Endothelial cell of umbilical vein (primary cell): ENCODE results near the gene MAP1LC3B. TPM values are rescaled to one million over a fixed set of nuclear protein-coding genes. Genes with fewer than 3 reads are reported as not detected.

Source experiments
- BruUV-seq: library from RNA; stranded (reverse); fragments of 400-500 nt; replicated peaks from 2 replicates; lab custom pipeline; 2021; lab: Mats Ljungman, UMichigan
- CTCF ChIA-PET: fragments of 300-600, 350-600 bp; sonication (Branson Sonifier 250); formaldehyde crosslinking; loops from one replicate; lab custom pipeline; 2021; ENCODE audit warnings: antibody characterized with exemption, inconsistent platforms; lab: Charles Lee
- POLR2A ChIA-PET: fragments of 300-600, 350-600 bp; sonication (Branson Sonifier 250); formaldehyde crosslinking; loops from one replicate; lab custom pipeline; 2021; ENCODE audit warnings: antibody characterized with exemption, inconsistent platforms; lab: Charles Lee
- DNase-seq: peaks from one replicate; pipeline ENCODE4 v3.0.0-alpha.2; 2011; ENCODE audit warnings: low read depth, low spot score
- FAIRE-seq: peaks from 2 replicates; lab custom pipeline; 2011; peaks lifted over from hg19 to GRCh38; lab: Jason Lieb, UNC
- H2AFZ ChIP-seq: 2 replicates; pipeline ENCODE4 v1.6.0; 2012; ENCODE audit warnings: low read depth, low read length, control low read depth, inconsistent platforms
- H3K27ac ChIP-seq: 2 replicates; pipeline ENCODE4 v1.5.1; 2011; ENCODE audit warnings: low read depth, mild to moderate bottlenecking, control low read depth, low read length, moderate library complexity; ENCODE audit not compliant: insufficient read depth
- H3K27me3 ChIP-seq, 2 experiments: 2 replicates each; pipeline versions ENCODE4 v1.6.0 to v1.6.1; 2011; ENCODE audit warnings: low read length in 2 of 2, mixed read lengths in 1 of 2; ENCODE audit not compliant: control insufficient read depth in 2 of 2, insufficient read depth in 2 of 2
- H3K36me3 ChIP-seq, 2 experiments: 2 replicates in 1 of 2; 3 replicates in 1 of 2; pipeline ENCODE4 v1.5.1; 2011; ENCODE audit warnings: low read length in 2 of 2, mild to moderate bottlenecking in 1 of 2, moderate library complexity in 1 of 2; ENCODE audit not compliant: control insufficient read depth in 2 of 2, insufficient read depth in 2 of 2; ENCODE audit errors: extremely low read depth in 1 of 2
- H3K4me1 ChIP-seq: 3 replicates; pipeline ENCODE4 v1.5.1; 2011; ENCODE audit warnings: mild to moderate bottlenecking, low read length; ENCODE audit not compliant: control insufficient read depth, insufficient read depth; ENCODE audit errors: extremely low read depth
- H3K4me2 ChIP-seq: 2 replicates; pipeline ENCODE4 v1.6.1; 2011; ENCODE audit warnings: low read length, control low read depth, mixed read lengths; ENCODE audit not compliant: insufficient read depth
- H3K4me3 ChIP-seq, 3 experiments: fragments of 200-600 bp in 1 of 3; sonication (generic), shearing (Covaris generic) in 1 of 3; replicated peaks in 1 of 3; 2 replicates each; pipeline ENCODE4 v1.5.1; 2011 to 2016; ENCODE audit warnings: control low read depth in 3 of 3, low read length in 3 of 3, mild to moderate bottlenecking in 2 of 3, inconsistent platforms in 1 of 3, low read depth in 1 of 3, moderate library complexity in 1 of 3; ENCODE audit not compliant: insufficient read depth in 1 of 3
- H3K79me2 ChIP-seq: 2 replicates; pipeline ENCODE4 v1.6.0; 2012; ENCODE audit warnings: low read length, inconsistent platforms; ENCODE audit not compliant: control insufficient read depth, insufficient read depth
- H3K9ac ChIP-seq: replicated peaks from 2 replicates; pipeline ENCODE3; 2011; ENCODE audit warnings: low read length, control low read depth; ENCODE audit not compliant: insufficient read depth; ENCODE audit errors: extremely low read depth
- H3K9me1 ChIP-seq: replicated peaks from 3 replicates; pipeline ENCODE4 v1.6.0; 2011; ENCODE audit warnings: mild to moderate bottlenecking, low read length; ENCODE audit not compliant: control insufficient read depth, insufficient read depth; ENCODE audit errors: extremely low read depth
- H3K9me3 ChIP-seq: replicated peaks from 2 replicates; pipeline ENCODE4 v1.5.1; 2012; ENCODE audit warnings: low read length, inconsistent platforms; ENCODE audit not compliant: control insufficient read depth, insufficient read depth
- H4K20me1 ChIP-seq: replicated peaks from 2 replicates; pipeline ENCODE3; 2011; ENCODE audit warnings: mild to moderate bottlenecking, low read length; ENCODE audit not compliant: control insufficient read depth, insufficient read depth; ENCODE audit errors: extremely low read depth
- CTCF ChIP-seq, 2 donors: IDR thresholded peaks; 1 replicate in 1 of 2; 2 replicates in 1 of 2; pipeline ENCODE4 v1.5.1; 2011; ENCODE audit warnings: low read length in 2 of 2, mild to moderate bottlenecking in 2 of 2, moderate library complexity in 2 of 2, control low read depth in 1 of 2, inconsistent platforms in 1 of 2, low read depth in 1 of 2; ENCODE audit not compliant: insufficient read depth in 1 of 2; ENCODE audit errors: extremely low read depth in 1 of 2
- EZH2 ChIP-seq: IDR thresholded peaks from 2 replicates; pipeline ENCODE4 v1.6.1; 2012; ENCODE audit warnings: borderline replicate concordance, low read depth, mild to moderate bottlenecking, moderate library complexity, low read length, inconsistent platforms; ENCODE audit not compliant: severe bottlenecking
- FOS ChIP-seq: IDR thresholded peaks from 2 replicates; pipeline ENCODE4 v1.6.1; 2011; ENCODE audit warnings: mild to moderate bottlenecking, low read length, moderate library complexity, borderline replicate concordance; ENCODE audit not compliant: insufficient read depth
- GATA2 ChIP-seq: IDR thresholded peaks from 2 replicates; pipeline ENCODE4 v1.7.0; 2011; ENCODE audit warnings: low read depth, mild to moderate bottlenecking, moderate library complexity, mixed read lengths, low read length; ENCODE audit not compliant: insufficient read length, insufficient read depth
- MAX ChIP-seq: IDR thresholded peaks from 2 replicates; pipeline ENCODE4 v1.6.1; 2011; ENCODE audit not compliant: insufficient read depth, insufficient read length
- MYC ChIP-seq: IDR thresholded peaks from one replicate; pipeline ENCODE4 v1.6.1; 2011; ENCODE audit warnings: mild to moderate bottlenecking, low read depth, low read length
- POLR2A ChIP-seq: IDR thresholded peaks from 2 replicates; pipeline ENCODE4 v1.6.1; 2012; ENCODE audit warnings: low read depth, mild to moderate bottlenecking, control low read depth, low read length
- dilution Hi-C: fragments of 300-500 bp; cut with MboI; formaldehyde crosslinking; loops from one replicate; pipeline ENCODE4 v1.15.0; 2019; ENCODE audit warnings: low sequenced_read_pairs; ENCODE audit not compliant: extremely low pct_ligation_motif_present
- intact Hi-C: fragments of 100-400 bp; cut with micrococcal nuclease; formaldehyde crosslinking; loops from one replicate; pipeline ENCODE4 v1.10.0; 2022
- polyA plus RNA-seq, 4 experiments: library from polyadenylated mRNA; depleted of rRNA in 3 of 4; stranded (reverse) in 3 of 4; unstranded in 1 of 4; fragments of >200 nt; gene quantifications; 2 replicates each; pipeline versions ENCODE4 v1.2.1 to v1.2.3, GENCODE V29; 2011 to 2012; ENCODE audit warnings: missing spikeins in 1 of 4
- total RNA-seq: library from RNA; stranded (reverse); gene quantifications from 2 replicates; pipeline ENCODE4 v1.2.3, GENCODE V29; 2021

Gene MAP1LC3B
- total and polyA plus RNA-seq, 2 donors (not counting 3 experiments of a cell fraction or from before 2014, with no cell fraction given) = 40.7 to 99.9 TPM

DNA sequence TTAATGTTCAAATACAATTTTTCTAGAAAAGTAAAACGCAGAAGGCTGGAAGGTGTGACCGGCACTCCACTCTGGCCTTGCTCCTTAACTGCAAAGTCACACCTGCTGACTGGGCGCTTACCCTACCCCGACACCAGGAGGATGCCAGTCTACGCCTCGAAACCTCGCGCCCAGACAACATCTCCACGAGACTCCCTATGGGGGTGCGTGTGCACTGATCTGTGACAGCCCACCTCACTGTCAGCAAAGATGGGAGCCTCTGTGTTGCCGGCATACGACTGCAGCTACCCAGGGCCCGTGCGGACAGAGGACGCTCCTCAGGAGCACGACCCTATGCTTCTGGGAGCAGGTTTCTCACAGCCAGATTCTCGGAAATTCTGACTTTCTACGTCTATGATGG, 26.1 kb downstream of the MAP1LC3B start:
- POLR2A ChIA-PET = no interaction called here
- H3K27ac ChIP-seq = no peak overlapping the region
- H3K79me2 ChIP-seq = no peaks in the 10 kb centered on the region
- H4K20me1 ChIP-seq = no peaks in the 10 kb centered on the region
- dilution Hi-C loops (no loop called here), intact Hi-C loops (loop anchor here (5.0 kb wide), 1 partner anchor 39 kb away; no protein-coding TSS in a partner anchor)
- no peak for TF ChIP-seq CTCF (IDR thresholded peaks at IDR 0.05; ENCODE audit: extremely low read depth in 1 of 2, insufficient read depth in 1 of 2, low read depth in 1 of 2, low read length in 2 of 2)
- no peak for TF ChIP-seq MAX
- no peak for TF ChIP-seq EZH2
- TF ChIP-seq GATA2 = no peak
- peaks cover 6 to 37% of the 10 kb centered on the region in 2 experiments for H3K36me3 ChIP-seq
- no peaks in the 10 kb centered on the region for H3K27me3 ChIP-seq
- H3K4me3 ChIP-seq = no peak overlapping the region
- no peaks in the 10 kb centered on the region for H3K9me1 ChIP-seq
- no peak overlapping the region for H3K9ac ChIP-seq
- no TSS peak for BruUV-seq
- DNase-seq (no peak), FAIRE-seq (no peak)
- H3K4me1 ChIP-seq = no peaks in the 10 kb centered on the region
- H2AFZ ChIP-seq = no peak overlapping the region
- no peaks in the 10 kb centered on the region for H3K9me3 ChIP-seq
- CTCF ChIA-PET = interaction anchor here (2.1 to 2.8 kb wide), 3 partner anchors 154 to 351 kb away, joined by 14 to 54 read pairs (median 47); no protein-coding TSS in a partner anchor
- H3K4me2 ChIP-seq = no peak overlapping the region

- peaks cover 6 to 40% of the 10 kb centered on the region in 2 experiments for H3K36me3 ChIP-seq
- no peak for TF ChIP-seq FOS
- TF ChIP-seq MAX = no peak
- no peak for TF ChIP-seq MYC
- TF ChIP-seq POLR2A = no peak
- H3K9me1 ChIP-seq = no peaks in the 10 kb centered on the region
- dilution Hi-C loops (no loop called here), intact Hi-C loops (loop anchor here (5.0 kb wide), 1 partner anchor 39 kb away; no protein-coding TSS in a partner anchor)
- no peaks in the 10 kb centered on the region for H3K9me3 ChIP-seq
- ChIA-PET POLR2A (no interaction called here), CTCF (interaction anchor here (2.8 kb wide), 1 partner anchor 217 kb away, joined by 54 read pairs; no protein-coding TSS in a partner anchor)
- no TSS peak for BruUV-seq
- no peak for DNase-seq
- FAIRE-seq = no peak
- no peak overlapping the region for H3K27ac ChIP-seq
- H3K79me2 ChIP-seq = no peaks in the 10 kb centered on the region
- no peak overlapping the region for H2AFZ ChIP-seq
- no peaks in the 10 kb centered on the region for H3K27me3 ChIP-seq
- no peak overlapping the region for H3K4me2 ChIP-seq
- no peaks in the 10 kb centered on the region for H4K20me1 ChIP-seq
- no peaks in the 10 kb centered on the region for H3K4me1 ChIP-seq
- H3K9ac ChIP-seq = no peak overlapping the region
- no peak overlapping the region for H3K4me3 ChIP-seq
Observed at GRCh38 chr16:87418644-87419043, 26.5 kb downstream of the MAP1LC3B start.
